Measurements from ENCODE around the gene VTI1A.
A peak's percentile ranks its signal among the peaks of the same experiment; 100 is the strongest.
"Not testable (repeated sequence)": the region's sequence is repeated elsewhere in the genome, so short reads cannot be mapped to it uniquely, and the experiment has no call there.

Gene VTI1A

GRCh38 chr10:112446855-112447619 is at the start of gene VTI1A, which contains the start of gene ZDHHC6:
Gene VTI1A (plus strand): TSS chr10:112447215. CDS start chr10:112447374, 159 bp downstream.
Gene ZDHHC6 (minus strand): TSS chr10:112446914. CDS start chr10:112445436, 1,478 bp downstream.
- DNase-seq (ENCODE audit: low read depth) = peak; percentile 73

- DNase-seq (ENCODE audit: low read depth) = no peak
These were observed 49.4 kb upstream of the VTI1A start for GRCh38 chr10:112397592-112397991.

- DNase-seq (ENCODE audit: low read depth) = no peak
These were observed 44.1 kb upstream of the VTI1A start for GRCh38 chr10:112402917-112403316.

- DNase-seq (ENCODE audit: low read depth) = no peak
These were observed 42.4 kb upstream of the VTI1A start for GRCh38 chr10:112404617-112405016.

DNA sequence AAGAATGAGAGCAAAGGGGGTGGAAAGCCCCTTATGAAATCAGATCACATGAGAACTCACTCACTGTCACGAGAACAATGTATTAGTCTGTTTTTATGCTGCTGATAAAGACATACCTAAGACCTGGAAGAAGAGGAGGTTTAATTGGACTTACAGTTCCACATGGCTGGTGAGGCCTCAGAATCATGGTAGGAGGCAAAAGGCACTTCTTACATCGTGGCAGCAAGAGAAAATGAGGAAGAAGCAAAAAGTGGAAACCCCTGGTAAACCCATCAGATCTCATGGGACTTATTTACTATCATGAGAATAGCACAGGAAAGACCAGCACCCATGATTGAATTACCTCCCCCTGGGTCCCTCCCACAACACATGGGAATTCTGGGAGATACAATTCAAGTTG is 40.2 kb upstream of the VTI1A start:
- DNase-seq (ENCODE audit: low read depth) = not testable (repeated sequence)

DNA sequence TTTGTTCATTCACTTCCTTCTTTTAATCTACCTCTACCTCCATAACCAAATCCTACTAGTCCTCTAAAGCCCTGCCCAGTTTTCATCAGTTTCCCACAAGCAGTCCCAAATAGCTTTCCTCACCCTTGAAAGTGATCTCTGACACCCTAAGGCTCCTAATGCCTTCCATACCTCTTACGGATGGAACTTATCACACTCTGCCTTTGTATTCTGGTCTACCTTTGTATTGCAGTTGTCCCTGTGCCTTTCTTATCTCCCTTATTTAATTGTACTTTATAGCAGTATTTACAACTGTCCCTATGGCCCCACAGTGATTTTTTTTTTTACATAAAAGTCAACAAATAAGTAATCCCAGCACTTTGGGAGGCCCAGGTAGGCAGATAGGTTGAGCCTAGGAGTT is 39.3 kb upstream of the VTI1A start:
- DNase-seq (ENCODE audit: low read depth) = no peak

DNA sequence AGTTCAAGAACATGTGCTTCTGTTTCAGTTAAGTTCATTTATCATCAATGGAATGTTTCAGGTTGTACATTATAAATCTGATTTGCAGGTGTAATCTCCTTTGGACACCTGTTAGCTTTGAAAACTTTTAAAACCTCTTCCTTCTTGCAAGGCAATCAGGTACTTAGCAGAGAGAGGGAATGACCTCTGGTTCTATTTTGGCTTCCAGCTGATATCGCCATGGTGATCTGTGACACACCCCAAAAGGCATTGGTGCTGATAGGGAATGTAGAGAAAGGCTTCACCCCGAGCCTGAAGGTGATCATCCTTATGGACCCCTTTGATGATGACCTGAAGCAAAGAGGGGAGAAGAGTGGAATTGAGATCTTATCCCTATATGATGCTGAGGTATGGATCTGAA is 37.7 kb upstream of the VTI1A start:
- no peak for DNase-seq (ENCODE audit: low read depth)

DNA sequence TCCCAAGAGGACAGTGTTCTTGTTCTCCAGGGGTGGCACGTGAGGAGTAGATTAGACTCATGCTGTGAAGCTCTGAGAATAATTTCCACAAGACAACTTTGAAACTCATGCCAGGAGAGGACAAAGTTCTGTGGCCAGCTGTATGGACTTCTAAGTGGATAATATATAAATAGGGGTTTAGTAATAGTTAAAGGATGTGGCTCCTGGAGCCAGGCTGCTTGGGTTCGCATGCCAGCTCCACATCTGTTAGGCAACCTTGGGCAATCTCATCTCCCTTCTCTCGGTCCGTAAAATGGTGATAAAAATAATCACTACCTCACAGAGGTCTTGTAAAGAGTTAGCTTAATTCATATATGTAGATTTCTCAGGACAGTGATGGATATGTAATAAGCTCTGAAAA is 37.3 kb upstream of the VTI1A start:
- DNase-seq (ENCODE audit: low read depth) = no peak

DNA sequence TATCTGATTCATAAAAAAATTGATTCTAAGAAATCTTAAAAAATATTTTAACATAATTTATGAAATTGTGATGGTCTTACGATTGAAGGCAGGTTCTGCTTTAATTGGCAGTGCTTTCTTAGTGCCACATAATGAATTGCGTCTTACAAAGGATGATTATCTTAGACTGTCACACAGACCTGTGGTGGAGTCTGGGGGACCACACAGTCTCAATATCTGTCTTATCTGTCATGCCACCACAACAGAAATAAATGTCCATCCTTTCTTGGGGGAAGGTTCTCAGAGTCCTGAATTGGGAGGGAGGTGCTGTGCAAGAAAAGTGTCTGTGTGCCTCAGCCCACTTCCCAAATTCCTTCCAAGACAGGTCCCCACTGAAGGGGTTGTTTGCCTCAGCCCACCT is 34.3 kb upstream of the VTI1A start:
- no peak for DNase-seq (ENCODE audit: low read depth)

GRCh38 chr10:112421731-112422130 is 25.3 kb upstream of the VTI1A start:
- DNase-seq (ENCODE audit: low read depth) = no peak

- DNase-seq (ENCODE audit: low read depth) = no peak
These were observed 22.4 kb upstream of the VTI1A start for GRCh38 chr10:112424651-112425050.

DNA sequence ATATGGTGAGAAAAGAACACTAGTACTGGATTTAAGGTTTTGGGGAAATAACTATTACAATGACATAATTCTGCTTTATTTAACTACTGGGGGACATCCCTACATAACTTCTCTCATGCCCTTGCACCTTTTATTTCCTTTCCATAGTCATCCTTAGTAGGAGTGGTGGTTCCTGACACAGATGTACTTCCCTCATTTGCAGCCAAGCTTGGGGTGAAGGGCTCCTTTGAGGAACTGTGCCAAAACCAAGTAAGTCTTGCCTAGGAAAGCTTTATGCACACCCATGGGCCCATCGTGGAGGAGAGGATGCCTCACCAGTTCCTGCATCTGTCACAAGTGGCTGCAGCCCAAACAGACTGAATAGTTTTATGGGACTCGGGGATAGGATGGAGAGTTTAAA is 20.9 kb upstream of the VTI1A start:
- DNase-seq (ENCODE audit: low read depth) = no peak

- DNase-seq (ENCODE audit: low read depth) = no peak
These were observed 17.9 kb upstream of the VTI1A start for GRCh38 chr10:112429147-112429546.

- no peak for DNase-seq (ENCODE audit: low read depth)
These were observed 17.3 kb upstream of the VTI1A start for GRCh38 chr10:112429654-112430230.

- no peak for DNase-seq (ENCODE audit: low read depth)
These were observed 13.9 kb upstream of the VTI1A start for GRCh38 chr10:112433136-112433535.

- DNase-seq (ENCODE audit: low read depth) = no peak
These were observed 11.9 kb upstream of the VTI1A start for GRCh38 chr10:112434988-112435619.

DNA sequence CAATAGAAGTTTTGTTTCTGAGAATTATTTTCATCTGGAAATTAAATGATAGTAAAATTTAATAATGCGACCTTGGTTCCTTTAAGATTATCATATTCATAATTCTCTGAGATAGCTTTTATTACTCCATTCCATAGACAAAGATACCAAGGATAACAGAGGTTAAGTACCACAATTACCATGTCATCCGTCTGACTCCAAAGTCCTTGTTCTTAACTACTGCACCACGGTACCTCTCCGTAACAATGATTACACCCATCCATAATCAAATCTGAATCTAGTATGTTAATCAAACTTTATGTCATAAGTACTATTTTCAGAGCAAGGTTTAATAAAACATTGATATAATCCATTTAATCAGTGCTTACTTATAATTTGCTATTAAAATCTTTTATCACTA is 8.7 kb upstream of the VTI1A start:
- DNase-seq (ENCODE audit: low read depth) = no peak

GRCh38 chr10:112441520-112441919 is 5.5 kb upstream of the VTI1A start:
- DNase-seq (ENCODE audit: low read depth) = no peak

DNA sequence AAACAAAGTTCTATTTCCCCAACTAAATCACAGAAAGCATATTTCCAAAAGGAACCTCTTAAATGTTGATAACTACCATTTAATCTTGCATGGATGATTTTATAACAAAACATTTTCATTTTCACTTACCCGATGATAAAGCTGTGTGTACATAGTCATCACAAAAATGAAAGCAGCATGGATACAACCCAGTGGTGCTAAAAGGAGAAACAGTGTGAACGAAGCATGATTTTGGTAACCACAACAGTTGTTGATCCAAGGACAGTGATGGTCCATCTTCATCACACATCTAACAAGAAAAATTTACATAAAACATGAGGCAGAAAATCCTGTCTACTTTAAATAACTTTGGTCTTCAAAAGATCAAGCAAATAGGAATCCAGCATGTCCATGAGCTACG is 5.0 kb upstream of the VTI1A start:
- DNase-seq (ENCODE audit: low read depth) = no peak

GRCh38 chr10:112446055-112446854 is 760 bp upstream of the VTI1A start:
- DNase-seq (ENCODE audit: low read depth) = no peak

DNA sequence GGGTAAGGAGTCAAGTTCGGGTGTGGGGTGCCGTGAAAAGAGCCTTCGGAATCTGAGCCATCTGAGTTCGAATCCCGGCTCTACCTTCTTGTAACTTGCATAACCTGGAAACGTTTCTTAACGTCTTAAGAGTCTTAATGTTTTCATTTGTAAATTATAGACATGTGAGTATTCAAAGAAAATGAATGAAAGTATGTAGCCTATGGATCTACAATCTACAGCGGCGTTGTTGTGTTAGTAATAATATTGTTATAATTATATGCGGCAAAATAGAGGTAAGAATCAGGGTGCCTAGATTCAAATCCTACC is 559 bp downstream of the VTI1A start:
- DNase-seq (ENCODE audit: low read depth) = no peak

- no peak for DNase-seq (ENCODE audit: low read depth)
These were observed 1.9 kb downstream of the VTI1A start for GRCh38 chr10:112448888-112449287.

All from stimulated activated CD8-positive, alpha-beta memory T cell treated with anti-CD3 and anti-CD28 coated beads, Interleukin-7, amount 100 ng/mL, for 24 hours (primary cell).